Duodenal mucosa (tissue), 2 donors: Measurements from ENCODE around the gene ZNF710.
"Not testable (repeated sequence)": the region's sequence is repeated elsewhere in the genome, so short reads cannot be mapped to it uniquely, and the experiment has no call there.

Experiments
- H3K27ac ChIP-seq: one replicate; pipeline ENCODE4 v1.7.0; 2013; ENCODE audit warnings: low read depth, low read length
- H3K27me3 ChIP-seq, 2 donors: one replicate each; pipeline ENCODE4 v1.7.0; 2013; ENCODE audit warnings: low read length in 2 of 2, control low read depth in 1 of 2; ENCODE audit not compliant: insufficient read depth in 2 of 2, control insufficient read depth in 1 of 2
- H3K36me3 ChIP-seq, 2 donors: one replicate each; pipeline ENCODE4 v1.7.0; 2013; ENCODE audit warnings: low read length in 2 of 2, control low read depth in 1 of 2; ENCODE audit not compliant: insufficient read depth in 2 of 2, control insufficient read depth in 1 of 2
- H3K4me1 ChIP-seq, 2 donors: one replicate each; pipeline ENCODE4 v1.7.0; 2013; ENCODE audit warnings: low read length in 2 of 2, control low read depth in 1 of 2; ENCODE audit not compliant: insufficient read depth in 2 of 2, control insufficient read depth in 1 of 2
- H3K4me3 ChIP-seq, 2 donors: one replicate each; pipeline ENCODE4 v1.7.0; 2013; ENCODE audit warnings: low read length in 2 of 2, low read depth in 1 of 2
- H3K9ac ChIP-seq, 2 donors: one replicate each; pipeline ENCODE4 v1.7.0; 2013; ENCODE audit warnings: low read length in 2 of 2, low read depth in 1 of 2
- H3K9me3 ChIP-seq, 2 donors: one replicate each; pipeline ENCODE4 v1.7.0; 2013; ENCODE audit warnings: low read length in 2 of 2, control low read depth in 1 of 2; ENCODE audit not compliant: control insufficient read depth in 1 of 2

ZNF710 gene

DNA sequence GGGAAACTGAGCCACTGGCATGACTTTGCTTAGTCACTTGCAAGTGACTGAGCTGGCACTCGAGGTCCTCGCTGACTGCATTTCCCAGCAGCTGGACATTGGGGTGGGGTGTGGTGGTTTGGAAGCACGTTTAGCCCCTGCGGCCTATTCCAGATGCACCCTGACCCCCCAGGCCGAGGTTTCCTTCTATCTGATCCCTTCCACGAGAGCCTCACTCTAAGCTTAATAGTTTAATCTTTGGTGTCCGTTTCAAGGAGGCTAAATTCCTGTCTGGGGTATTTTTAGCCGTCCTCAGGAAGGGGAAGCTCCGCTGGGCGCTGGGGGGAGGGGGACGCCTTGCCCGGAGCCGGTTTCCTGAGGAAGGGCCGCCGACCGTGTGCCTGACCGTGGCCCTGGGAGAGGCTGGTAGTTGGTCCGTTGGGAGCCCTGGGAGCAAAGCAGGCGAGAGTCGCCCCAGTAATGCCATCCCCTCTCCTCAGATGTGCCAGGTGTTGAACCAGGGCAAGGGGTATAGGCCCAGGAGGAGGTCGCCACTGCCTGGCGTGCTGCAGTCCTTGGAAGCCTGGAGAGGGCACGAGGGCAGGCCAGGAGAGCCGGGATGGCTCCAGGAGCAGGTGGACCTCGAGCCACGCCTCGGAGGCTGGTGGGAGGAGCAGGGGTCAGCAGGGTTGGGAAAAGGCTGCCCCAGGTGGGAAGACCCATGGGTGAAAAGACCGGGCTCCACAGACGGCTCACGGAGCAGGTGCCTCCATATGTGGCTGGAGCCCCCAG lies 64.0 kb downstream of the ZNF710 start:
- peaks cover 8 to 24% of the 10 kb centered on the region in 2 donors for H3K36me3 ChIP-seq
- peaks cover 36 to 44% of the 10 kb centered on the region in 2 donors for H3K4me1 ChIP-seq
- H3K27ac ChIP-seq, result peak overlapping the region; percentile 64
- H3K27me3 ChIP-seq, result no peaks in the 10 kb centered on the region
- no peaks in the 10 kb centered on the region for H3K9me3 ChIP-seq
- peak overlapping the region in 1 of 2 donors; percentile 12 for H3K4me3 ChIP-seq
- H3K9ac ChIP-seq, result no peak overlapping the region

DNA sequence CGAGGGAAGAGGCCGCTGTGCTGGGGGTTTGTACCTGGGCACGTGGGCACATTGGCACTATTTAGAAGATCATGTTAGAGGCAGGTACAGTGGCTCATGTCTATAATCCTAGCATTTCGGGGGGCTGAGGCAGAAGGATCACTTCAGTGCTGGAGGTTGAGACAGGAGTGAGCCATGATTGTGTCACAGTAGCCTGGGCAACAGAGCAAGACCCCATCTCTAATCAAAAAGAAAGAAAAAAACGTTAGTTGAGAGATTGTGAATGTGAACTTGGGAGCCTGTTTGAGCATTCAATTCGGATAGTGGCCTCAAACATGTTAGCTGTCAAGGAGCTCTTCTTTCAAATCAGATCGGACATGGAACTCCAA lies 64.5 kb downstream of the ZNF710 start:
- Histone ChIP-seq H3K9me3 (no peaks in the 10 kb centered on the region), H3K27ac (peak overlapping the region; percentile 64), H3K27me3 (no peaks in the 10 kb centered on the region), H3K9ac (no peak overlapping the region), H3K4me1 (peaks cover 36 to 41% of the 10 kb centered on the region in 2 donors), H3K4me3 (no peak overlapping the region), H3K36me3 (peaks cover 8 to 24% of the 10 kb centered on the region in 2 donors)

- Histone ChIP-seq H3K27ac (no peak overlapping the region), H3K27me3 (no peaks in the 10 kb centered on the region), H3K9me3 (no peaks in the 10 kb centered on the region), H3K9ac (no peak overlapping the region), H3K36me3 (peaks cover 8 to 26% of the 10 kb centered on the region in 2 donors), H3K4me3 (no peak overlapping the region), H3K4me1 (peaks cover 20 to 28% of the 10 kb centered on the region in 2 donors)
These were observed 66.2 kb downstream of the ZNF710 start for GRCh38 chr15:90067181-90067952.

DNA sequence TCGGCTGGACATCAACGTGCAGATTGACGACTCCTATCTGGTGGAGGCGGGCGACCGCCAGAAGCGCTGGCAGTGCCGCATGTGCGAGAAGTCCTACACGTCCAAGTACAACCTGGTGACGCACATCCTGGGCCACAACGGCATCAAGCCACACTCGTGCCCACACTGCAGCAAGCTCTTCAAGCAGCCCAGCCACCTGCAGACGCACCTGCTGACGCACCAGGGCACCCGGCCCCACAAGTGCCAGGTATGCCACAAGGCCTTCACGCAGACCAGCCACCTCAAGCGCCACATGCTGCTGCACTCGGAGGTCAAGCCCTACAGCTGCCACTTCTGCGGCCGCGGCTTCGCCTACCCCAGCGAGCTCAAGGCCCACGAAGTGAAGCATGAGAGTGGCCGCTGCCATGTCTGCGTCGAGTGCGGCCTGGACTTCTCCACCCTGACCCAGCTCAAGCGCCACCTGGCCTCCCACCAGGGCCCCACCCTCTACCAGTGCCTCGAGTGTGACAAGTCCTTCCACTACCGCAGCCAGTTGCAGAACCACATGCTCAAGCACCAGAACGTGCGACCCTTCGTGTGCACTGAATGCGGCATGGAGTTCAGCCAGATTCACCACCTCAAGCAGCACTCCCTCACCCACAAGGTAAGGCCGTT lies 67.0 kb downstream of the ZNF710 start:
- H3K4me3 ChIP-seq, result no peak overlapping the region
- no peaks in the 10 kb centered on the region for H3K27me3 ChIP-seq
- H3K36me3 ChIP-seq, result peaks cover 13 to 33% of the 10 kb centered on the region in 2 donors
- H3K27ac ChIP-seq, result no peak overlapping the region
- H3K4me1 ChIP-seq, result peaks cover 13 to 21% of the 10 kb centered on the region in 2 donors
- no peak overlapping the region for H3K9ac ChIP-seq
- H3K9me3 ChIP-seq, result no peaks in the 10 kb centered on the region

DNA sequence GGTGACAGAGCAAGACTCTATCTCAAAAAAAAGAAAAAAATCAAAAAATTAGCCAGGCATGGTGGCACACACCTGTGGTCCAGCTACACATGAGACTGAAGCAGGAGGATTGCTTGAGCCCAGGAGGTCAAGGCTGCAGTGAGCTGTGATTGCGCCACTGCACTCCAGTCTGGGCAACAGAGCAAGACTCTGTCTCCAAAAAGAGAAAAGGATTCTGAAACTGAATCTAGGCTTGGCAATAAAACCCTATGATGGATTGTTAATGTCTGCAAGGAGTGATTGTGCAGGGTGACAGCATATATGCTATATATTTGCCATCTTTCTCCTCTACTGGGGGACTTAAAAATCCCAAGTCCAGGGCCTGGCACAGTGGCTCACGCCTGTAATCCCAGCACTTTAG lies 69.5 kb downstream of the ZNF710 start:
- not testable (repeated sequence) for H3K4me1 ChIP-seq, H3K4me3 ChIP-seq, H3K9ac ChIP-seq, H3K27ac ChIP-seq, H3K9me3 ChIP-seq, H3K27me3 ChIP-seq
- H3K36me3 ChIP-seq, result peaks cover 22 to 47% of the 10 kb centered on the region in 2 donors

- peaks cover 26 to 52% of the 10 kb centered on the region in 2 donors for H3K36me3 ChIP-seq
- H3K4me3 ChIP-seq, result no peak overlapping the region
- H3K9ac ChIP-seq, result no peak overlapping the region
- H3K4me1 ChIP-seq, result peaks cover 9 to 10% of the 10 kb centered on the region in 2 donors
- H3K27ac ChIP-seq, result no peak overlapping the region
- H3K27me3 ChIP-seq, result no peaks in the 10 kb centered on the region
- no peaks in the 10 kb centered on the region for H3K9me3 ChIP-seq
These were observed 70.2 kb downstream of the ZNF710 start for GRCh38 chr15:90071220-90071807.

DNA sequence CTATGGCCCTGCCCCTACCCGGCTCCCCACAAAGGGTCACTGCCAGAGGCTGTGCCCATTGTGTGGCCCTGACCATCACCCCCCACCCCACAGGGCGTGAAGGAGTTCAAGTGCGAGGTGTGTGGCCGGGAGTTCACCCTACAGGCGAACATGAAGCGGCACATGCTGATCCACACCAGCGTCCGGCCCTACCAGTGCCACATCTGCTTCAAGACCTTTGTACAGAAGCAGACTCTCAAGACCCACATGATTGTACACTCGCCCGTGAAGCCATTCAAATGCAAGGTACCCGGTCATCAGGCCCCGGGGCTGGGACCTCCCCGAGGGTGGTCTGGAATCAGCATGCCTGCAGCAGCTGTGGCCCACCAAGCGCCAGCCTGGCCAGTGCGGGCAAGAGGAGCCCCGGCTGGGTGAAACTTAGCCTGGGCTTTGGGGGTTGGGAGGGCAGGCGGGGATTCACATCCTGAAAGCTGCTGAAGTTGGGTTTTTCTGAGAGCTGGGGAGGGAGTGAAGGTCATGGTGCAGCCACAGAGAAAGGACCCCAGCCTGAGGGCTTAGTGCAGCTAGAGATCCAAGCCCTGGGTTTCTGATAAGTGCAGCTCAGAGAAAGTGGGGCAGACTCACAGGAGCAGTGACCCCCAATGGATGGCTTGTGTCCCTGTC lies 72.0 kb downstream of the ZNF710 start:
- peaks cover 22 to 49% of the 10 kb centered on the region in 2 donors for H3K36me3 ChIP-seq
- no peak overlapping the region for H3K27ac ChIP-seq

DNA sequence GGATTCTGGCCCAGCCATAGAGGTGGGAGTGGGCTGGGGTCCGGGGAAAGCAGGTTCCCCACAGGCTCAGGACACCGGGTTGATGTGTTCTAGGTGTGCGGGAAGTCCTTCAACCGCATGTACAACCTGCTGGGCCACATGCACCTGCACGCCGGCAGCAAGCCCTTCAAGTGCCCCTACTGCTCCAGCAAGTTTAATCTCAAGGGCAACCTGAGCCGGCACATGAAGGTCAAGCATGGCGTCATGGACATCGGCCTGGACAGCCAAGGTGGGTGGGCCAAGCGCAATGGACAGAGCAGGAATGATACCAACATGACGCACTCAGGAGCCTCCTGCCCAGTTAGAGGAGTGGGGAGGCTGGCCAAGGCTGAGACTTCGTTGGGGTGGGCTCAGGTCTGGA lies 72.9 kb downstream of the ZNF710 start:
- no peak overlapping the region for H3K27ac ChIP-seq
- H3K9ac ChIP-seq, result no peak overlapping the region
- H3K4me3 ChIP-seq, result no peak overlapping the region
- no peaks in the 10 kb centered on the region for H3K9me3 ChIP-seq
- H3K36me3 ChIP-seq, result peaks cover 18 to 52% of the 10 kb centered on the region in 2 donors
- peaks cover 9 to 10% of the 10 kb centered on the region in 2 donors for H3K4me1 ChIP-seq
- H3K27me3 ChIP-seq, result no peaks in the 10 kb centered on the region

More for the DNA sequence above, 72.0 kb downstream of the ZNF710 start:
- Histone ChIP-seq H3K9me3 (no peaks in the 10 kb centered on the region), H3K27me3 (no peaks in the 10 kb centered on the region), H3K9ac (no peak overlapping the region), H3K4me3 (no peak overlapping the region), H3K4me1 (peaks cover 9 to 10% of the 10 kb centered on the region in 2 donors)

GRCh38 chr15:90074916-90075315 lies 73.8 kb downstream of the ZNF710 start:
- no peak overlapping the region for H3K9ac ChIP-seq
- peak overlapping the region; percentile 39 for H3K27ac ChIP-seq
- H3K36me3 ChIP-seq, result peaks cover 21 to 53% of the 10 kb centered on the region in 2 donors
- peaks cover 8 to 10% of the 10 kb centered on the region in 2 donors for H3K4me1 ChIP-seq
- no peak overlapping the region for H3K4me3 ChIP-seq
- no peaks in the 10 kb centered on the region for H3K27me3 ChIP-seq
- no peaks in the 10 kb centered on the region for H3K9me3 ChIP-seq
